Mesenchymal stem cell (in vitro differentiated cells and primary cell): ENCODE results near the gene ABCC2.
"Not testable (repeated sequence)": the region's sequence is repeated elsewhere in the genome, so short reads cannot be mapped to it uniquely, and the experiment has no call there.

Experiments
- DNase-seq: peaks from one replicate; pipeline ENCODE4 v3.0.0-alpha.2; 2013
- H2AFZ ChIP-seq: one replicate; pipeline ENCODE4 v1.6.1; 2013; ENCODE audit warnings: low read depth, mild to moderate bottlenecking, control low read depth, inconsistent platforms, low read length, moderate library complexity
- H2AK5ac ChIP-seq: 2 replicates; pipeline ENCODE4 v1.6.1; 2013; ENCODE audit warnings: low read length, moderate library complexity, mild to moderate bottlenecking, inconsistent platforms; ENCODE audit not compliant: severe bottlenecking
- H2BK120ac ChIP-seq: one replicate; pipeline ENCODE4 v1.6.1; 2013; ENCODE audit warnings: low read depth, mild to moderate bottlenecking, inconsistent platforms, low read length, moderate library complexity
- H2BK12ac ChIP-seq, 2 experiments: one replicate each; pipeline ENCODE4 v1.6.1; 2013; ENCODE audit warnings: inconsistent platforms in 2 of 2, low read length in 2 of 2, mild to moderate bottlenecking in 2 of 2, moderate library complexity in 2 of 2, control low read depth in 1 of 2
- H2BK15ac ChIP-seq: one replicate; pipeline ENCODE4 v1.6.1; 2013; ENCODE audit warnings: mild to moderate bottlenecking, low read depth, inconsistent platforms; ENCODE audit not compliant: poor library complexity, severe bottlenecking
- H2BK5ac ChIP-seq: 2 replicates; pipeline ENCODE4 v1.6.1; 2013; ENCODE audit warnings: low read depth, mild to moderate bottlenecking, low read length, control low read depth, inconsistent platforms; ENCODE audit not compliant: poor library complexity, severe bottlenecking
- H3K14ac ChIP-seq, 2 experiments: one replicate each; pipeline ENCODE4 v1.6.1; 2013; ENCODE audit warnings: inconsistent platforms in 2 of 2, low read length in 2 of 2, control low read depth in 1 of 2, mild to moderate bottlenecking in 1 of 2, moderate library complexity in 1 of 2
- H3K18ac ChIP-seq, 2 experiments: one replicate each; pipeline ENCODE4 v1.6.1; 2013; ENCODE audit warnings: inconsistent platforms in 2 of 2, low read length in 2 of 2, control low read depth in 1 of 2, low read depth in 1 of 2, mild to moderate bottlenecking in 1 of 2
- H3K23ac ChIP-seq, 2 experiments: one replicate each; pipeline ENCODE4 v1.6.1; 2013; ENCODE audit warnings: inconsistent platforms in 2 of 2, low read length in 2 of 2, mild to moderate bottlenecking in 2 of 2, moderate library complexity in 2 of 2, control low read depth in 1 of 2
- H3K27ac ChIP-seq: 2 replicates; pipeline ENCODE4 v1.5.1; 2013; ENCODE audit warnings: mild to moderate bottlenecking, moderate library complexity, low read length, control low read depth, inconsistent platforms; ENCODE audit not compliant: poor library complexity, severe bottlenecking
- H3K27me3 ChIP-seq, 2 experiments: 2 replicates each; pipeline versions ENCODE4 v1.6.1 to v1.7.0; 2013; ENCODE audit warnings: low read length in 2 of 2, mild to moderate bottlenecking in 2 of 2, moderate library complexity in 2 of 2, control low read depth in 1 of 2, inconsistent platforms in 1 of 2; ENCODE audit not compliant: control insufficient read depth in 1 of 2, insufficient read depth in 1 of 2
- H3K36me3 ChIP-seq, 2 experiments: 2 replicates each; pipeline versions ENCODE4 v1.6.1 to v1.7.0; 2013; ENCODE audit warnings: low read length in 2 of 2, control low read depth in 1 of 2, inconsistent platforms in 1 of 2, low read depth in 1 of 2, mild to moderate bottlenecking in 1 of 2; ENCODE audit not compliant: insufficient read depth in 2 of 2, control insufficient read depth in 1 of 2
- H3K4ac ChIP-seq, 2 experiments: one replicate each; pipeline ENCODE4 v1.6.1; 2013; ENCODE audit warnings: inconsistent platforms in 2 of 2, low read length in 2 of 2, mild to moderate bottlenecking in 2 of 2, moderate library complexity in 2 of 2, control low read depth in 1 of 2, low read depth in 1 of 2
- H3K4me1 ChIP-seq: 2 replicates; pipeline ENCODE4 v1.6.1; 2013; ENCODE audit warnings: low read depth, low read length, control low read depth; ENCODE audit not compliant: control insufficient read depth, insufficient read depth
- H3K4me2 ChIP-seq: 2 replicates; pipeline ENCODE4 v1.6.1; 2013; ENCODE audit warnings: low read length, mild to moderate bottlenecking, inconsistent platforms; ENCODE audit not compliant: poor library complexity, severe bottlenecking
- H3K4me3 ChIP-seq, 2 experiments: 2 replicates each; pipeline versions ENCODE4 v1.5.1 to v1.7.0; 2013; ENCODE audit warnings: low read length in 2 of 2, mild to moderate bottlenecking in 2 of 2, control low read depth in 1 of 2, low read depth in 1 of 2; ENCODE audit not compliant: insufficient read depth in 1 of 2
- H3K79me1 ChIP-seq: replicated peaks from 2 replicates; pipeline ENCODE4 v1.6.1; 2013; ENCODE audit warnings: mild to moderate bottlenecking, control low read depth, low read length, inconsistent platforms; ENCODE audit not compliant: poor library complexity, severe bottlenecking
- H3K9ac ChIP-seq: 2 replicates; pipeline ENCODE4 v1.7.0; 2013; ENCODE audit warnings: mild to moderate bottlenecking, low read length, moderate library complexity
- H3K9me3 ChIP-seq: 2 replicates; pipeline ENCODE4 v1.7.0; 2013; ENCODE audit warnings: mild to moderate bottlenecking, low read length; ENCODE audit not compliant: control insufficient read depth
- H4K8ac ChIP-seq: one replicate; pipeline ENCODE4 v1.6.1; 2013; ENCODE audit warnings: inconsistent platforms, mild to moderate bottlenecking, low read length, moderate library complexity
- H4K91ac ChIP-seq: one replicate; pipeline ENCODE4 v1.6.1; 2013; ENCODE audit warnings: mild to moderate bottlenecking, low read length, inconsistent platforms
- WGBS: methylation state at CpG from one replicate; pipeline ENCODE4 v1.1.7; 2013; ENCODE audit warnings: mixed read lengths; 5-methylcytosine and 5-hydroxymethylcytosine counted together

ABCC2 gene

GRCh38 chr10:99835947-99836346, 53.5 kb downstream of the ABCC2 start:
- Histone ChIP-seq H2AFZ (no peak overlapping the region), H4K91ac (no peak overlapping the region), H3K4me2 (no peak overlapping the region), H3K27me3 (no peaks in the 10 kb centered on the region), H3K36me3 (peaks cover 0 to 9% of the 10 kb centered on the region in 2 experiments), H2BK120ac (no peak overlapping the region), H2AK5ac (no peak overlapping the region), H3K23ac (no peak overlapping the region), H3K4ac (no peak overlapping the region), H2BK5ac (no peak overlapping the region), H3K14ac (no peak overlapping the region), H3K4me3 (no peak overlapping the region), H4K8ac (no peak overlapping the region), H2BK12ac (no peak overlapping the region), H3K18ac (no peak overlapping the region), H3K9me3 (no peaks in the 10 kb centered on the region), H3K27ac (no peak overlapping the region), H3K79me1 (no peaks in the 10 kb centered on the region), H3K9ac (no peak overlapping the region), H2BK15ac (no peak overlapping the region), H3K4me1 (no peaks in the 10 kb centered on the region)
- WGBS: 97% methylated on average over 8 of the region's 8 CpGs
- no peak for DNase-seq

- Histone ChIP-seq H3K4me2 (no peak overlapping the region), H3K4ac (no peak overlapping the region), H2BK5ac (no peak overlapping the region), H3K36me3 (peaks cover 0 to 3% of the 10 kb centered on the region in 2 experiments), H2AFZ (no peak overlapping the region), H3K9me3 (no peaks in the 10 kb centered on the region), H2AK5ac (no peak overlapping the region), H3K23ac (no peak overlapping the region), H3K79me1 (no peaks in the 10 kb centered on the region), H3K18ac (no peak overlapping the region), H3K14ac (no peak overlapping the region), H3K27me3 (no peaks in the 10 kb centered on the region), H2BK15ac (no peak overlapping the region), H3K27ac (no peak overlapping the region), H2BK120ac (no peak overlapping the region), H3K9ac (no peak overlapping the region), H3K4me1 (no peaks in the 10 kb centered on the region), H3K4me3 (no peak overlapping the region), H4K8ac (no peak overlapping the region), H4K91ac (no peak overlapping the region), H2BK12ac (no peak overlapping the region)
- 100% methylated on average over 2 of the region's 2 CpGs for WGBS
- DNase-seq: no peak
Observed at GRCh38 chr10:99836711-99837110, 54.3 kb downstream of the ABCC2 start.

- not testable (repeated sequence) for H4K91ac ChIP-seq, H2BK5ac ChIP-seq, H2AK5ac ChIP-seq, H3K27me3 ChIP-seq, H4K8ac ChIP-seq, H3K36me3 ChIP-seq, H3K4me1 ChIP-seq, H3K4ac ChIP-seq, H3K9ac ChIP-seq, H2AFZ ChIP-seq, DNase-seq, H3K18ac ChIP-seq, H2BK120ac ChIP-seq, H2BK12ac ChIP-seq, H3K4me3 ChIP-seq, H2BK15ac ChIP-seq, H3K79me1 ChIP-seq, H3K4me2 ChIP-seq, H3K27ac ChIP-seq, H3K23ac ChIP-seq, H3K9me3 ChIP-seq, H3K14ac ChIP-seq
- 97% methylated on average over 2 of the region's 2 CpGs for WGBS
Observed at GRCh38 chr10:99840859-99841258, 58.4 kb downstream of the ABCC2 start.

- 94% methylated on average over 7 of the region's 7 CpGs for WGBS
- Histone ChIP-seq H3K27ac (no peak overlapping the region), H2AFZ (no peak overlapping the region), H3K23ac (no peak overlapping the region), H4K8ac (peak overlapping the region; percentile 28), H3K18ac (no peak overlapping the region), H2BK12ac (no peak overlapping the region), H3K9ac (no peak overlapping the region), H3K4me1 (peaks cover 2% of the 10 kb centered on the region), H3K4ac (no peak overlapping the region), H3K14ac (no peak overlapping the region), H3K4me2 (no peak overlapping the region), H2BK15ac (no peak overlapping the region), H3K27me3 (no peaks in the 10 kb centered on the region), H3K79me1 (no peaks in the 10 kb centered on the region), H2BK5ac (no peak overlapping the region), H2AK5ac (no peak overlapping the region), H2BK120ac (no peak overlapping the region), H4K91ac (no peak overlapping the region), H3K9me3 (no peaks in the 10 kb centered on the region), H3K36me3 (no peaks in the 10 kb centered on the region), H3K4me3 (no peak overlapping the region)
- no peak for DNase-seq
Observed at GRCh38 chr10:99841746-99842145, 59.3 kb downstream of the ABCC2 start.
